HFF-Myc (cell line): ENCODE measurements around the gene SDR39U1.

Experiments used
- DNase-seq: peaks from one replicate; pipeline ENCODE4 v3.0.0-alpha.2; 2011; ENCODE audit warnings: low read depth; ENCODE audit errors: extremely low read depth
- H3K4me3 ChIP-seq: replicated peaks from 2 replicates; pipeline ENCODE4 v1.5.1; 2011; ENCODE audit warnings: low read depth, mild to moderate bottlenecking, control low read depth, low read length
- TF ChIP-seq, protein P1 (sequence below): IDR thresholded peaks from 2 replicates; pipeline ENCODE4 v1.5.1; 2012; ENCODE audit warnings: mild to moderate bottlenecking, low read depth, low read length, control low read depth; ENCODE audit errors: missing control alignments

Gene SDR39U1

DNA sequence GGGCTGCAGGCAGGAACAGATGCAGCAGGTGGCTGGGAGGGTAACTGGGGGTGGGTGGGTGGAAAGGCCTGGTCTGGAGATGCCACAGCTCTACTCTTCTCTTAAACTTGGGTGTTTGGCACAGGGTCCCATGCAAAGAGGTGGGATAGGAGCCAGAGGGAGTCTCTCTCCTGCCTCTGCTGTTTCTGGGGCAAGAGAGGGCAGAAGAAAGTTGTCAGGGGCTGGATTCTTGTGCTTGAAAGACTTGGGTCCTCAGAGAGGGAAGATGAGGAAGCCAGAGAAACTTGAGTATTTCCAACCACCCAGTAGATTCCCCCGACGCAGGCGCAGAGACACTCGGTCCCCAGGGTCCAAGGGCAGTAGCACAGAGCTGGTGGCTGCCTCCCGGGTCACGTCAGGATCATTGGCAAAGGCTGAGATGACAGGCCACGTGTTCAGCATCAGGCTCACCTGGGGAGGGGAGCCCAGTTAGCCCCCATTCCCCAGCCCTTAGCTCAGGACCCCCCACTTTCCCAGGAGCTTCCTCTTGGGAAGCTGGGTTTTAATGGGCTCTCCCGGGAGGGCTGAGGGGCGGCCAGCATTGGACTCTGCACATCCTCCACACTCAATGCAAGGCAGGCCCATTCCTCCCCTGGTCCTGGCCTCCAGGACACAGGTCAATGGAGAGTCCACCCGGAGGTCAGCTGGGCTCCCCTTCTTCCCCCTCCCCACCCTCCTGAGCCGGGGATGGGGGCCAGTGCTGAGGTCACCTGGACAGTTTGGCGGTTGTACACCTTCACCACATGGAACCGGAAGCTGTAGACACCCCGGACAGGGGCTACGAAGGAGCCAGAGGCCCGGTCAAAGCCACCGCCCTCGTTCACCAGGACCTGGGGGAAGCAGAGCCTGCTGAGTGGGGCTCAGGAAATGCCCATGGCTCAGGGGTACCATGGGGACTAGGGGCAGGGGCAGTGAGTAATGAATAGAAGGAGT, 14.8 kb downstream of the SDR39U1 start:
- TF ChIP-seq, protein P1, sequence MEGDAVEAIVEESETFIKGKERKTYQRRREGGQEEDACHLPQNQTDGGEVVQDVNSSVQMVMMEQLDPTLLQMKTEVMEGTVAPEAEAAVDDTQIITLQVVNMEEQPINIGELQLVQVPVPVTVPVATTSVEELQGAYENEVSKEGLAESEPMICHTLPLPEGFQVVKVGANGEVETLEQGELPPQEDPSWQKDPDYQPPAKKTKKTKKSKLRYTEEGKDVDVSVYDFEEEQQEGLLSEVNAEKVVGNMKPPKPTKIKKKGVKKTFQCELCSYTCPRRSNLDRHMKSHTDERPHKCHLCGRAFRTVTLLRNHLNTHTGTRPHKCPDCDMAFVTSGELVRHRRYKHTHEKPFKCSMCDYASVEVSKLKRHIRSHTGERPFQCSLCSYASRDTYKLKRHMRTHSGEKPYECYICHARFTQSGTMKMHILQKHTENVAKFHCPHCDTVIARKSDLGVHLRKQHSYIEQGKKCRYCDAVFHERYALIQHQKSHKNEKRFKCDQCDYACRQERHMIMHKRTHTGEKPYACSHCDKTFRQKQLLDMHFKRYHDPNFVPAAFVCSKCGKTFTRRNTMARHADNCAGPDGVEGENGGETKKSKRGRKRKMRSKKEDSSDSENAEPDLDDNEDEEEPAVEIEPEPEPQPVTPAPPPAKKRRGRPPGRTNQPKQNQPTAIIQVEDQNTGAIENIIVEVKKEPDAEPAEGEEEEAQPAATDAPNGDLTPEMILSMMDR, result no peak
- no peak for DNase-seq
- no peak overlapping the region for H3K4me3 ChIP-seq

DNA sequence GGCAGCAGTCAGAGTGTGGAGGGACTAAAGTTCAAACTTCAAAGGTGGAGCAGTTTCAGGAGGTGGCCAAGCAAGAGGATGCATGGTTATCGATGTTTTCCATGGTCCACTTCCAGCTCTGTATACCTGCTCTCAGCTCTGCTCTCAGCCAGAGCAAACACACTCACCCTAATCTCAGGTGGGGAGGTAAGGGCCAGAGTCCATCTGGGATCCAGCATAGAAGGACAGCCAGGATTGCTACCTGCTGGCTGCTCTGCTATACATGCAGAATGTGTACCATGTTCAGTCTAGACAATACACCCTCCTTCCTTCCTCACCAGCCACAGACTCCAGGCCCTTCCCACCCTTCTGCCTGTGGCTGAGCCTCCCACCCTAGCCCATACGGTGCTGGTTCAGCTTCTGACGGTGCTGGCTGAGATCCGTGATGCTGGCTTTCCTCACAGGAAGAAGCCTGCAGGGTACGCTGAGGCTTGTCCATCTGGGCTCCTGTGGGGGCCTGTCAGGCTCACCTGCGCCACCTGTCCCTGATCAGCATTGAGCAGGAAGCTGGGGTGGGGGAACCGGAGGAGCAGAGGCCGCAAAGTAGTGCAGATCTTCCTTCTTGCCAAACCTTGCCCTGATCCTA, 15.6 kb downstream of the SDR39U1 start:
- DNase-seq, result no peak
- TF ChIP-seq, protein P1, result no peak
- no peak overlapping the region for H3K4me3 ChIP-seq

DNA sequence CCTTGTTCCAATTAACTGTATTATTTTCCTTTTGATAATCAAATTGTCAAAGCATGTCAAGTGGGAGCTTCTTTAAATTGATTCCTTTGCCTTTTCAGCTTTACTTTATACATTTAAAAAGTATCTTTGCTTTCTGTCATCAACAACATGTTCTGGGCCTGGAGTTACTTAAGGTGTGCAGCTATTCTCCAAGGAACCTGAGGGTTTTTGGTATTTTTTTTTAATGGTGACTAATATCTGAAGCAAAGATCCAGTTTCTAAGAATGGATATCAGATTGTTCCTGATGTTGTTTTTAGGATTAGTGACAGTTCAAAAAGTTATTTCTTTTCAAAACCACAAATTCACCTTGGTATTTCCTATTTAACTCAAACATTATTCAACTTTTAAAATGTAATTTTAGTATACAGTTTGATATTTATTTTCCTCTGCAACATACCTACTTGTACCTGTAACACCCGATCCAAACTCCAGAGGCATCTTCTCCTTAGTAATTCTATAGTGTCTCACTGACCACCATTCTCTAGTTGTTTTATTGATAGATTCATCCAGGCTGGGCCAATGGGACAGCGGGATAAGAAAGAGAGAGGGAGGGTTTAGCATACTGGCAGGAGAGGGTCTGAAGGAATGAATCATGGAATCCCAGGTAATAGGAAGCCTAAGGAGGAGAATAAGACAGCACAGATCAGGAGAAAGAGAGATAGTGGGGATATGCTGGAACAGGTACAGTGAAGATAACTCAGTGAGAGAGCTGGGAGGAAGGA, 16.2 kb downstream of the SDR39U1 start:
- H3K4me3 ChIP-seq, result no peak overlapping the region
- DNase-seq, result no peak
- TF ChIP-seq, protein P1, result no peak

DNA sequence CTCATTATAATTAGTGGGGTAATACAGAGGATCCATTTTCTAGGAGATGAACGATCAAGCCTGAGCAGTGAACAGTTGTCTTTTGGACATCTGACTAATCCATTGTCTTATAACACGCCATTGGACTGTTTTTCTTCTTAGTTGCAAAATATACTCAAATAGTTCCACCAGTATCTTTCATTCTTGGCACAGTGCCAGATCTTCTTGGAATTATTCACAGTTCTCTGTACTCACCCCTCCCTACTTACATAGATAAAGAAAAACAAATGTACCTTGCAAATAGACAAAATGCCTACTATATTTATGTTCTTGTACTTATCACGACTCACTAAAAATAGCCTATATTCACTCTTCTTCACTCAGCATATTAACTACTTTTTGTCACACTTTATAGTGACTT, 16.9 kb downstream of the SDR39U1 start:
- no peak for DNase-seq
- no peak overlapping the region for H3K4me3 ChIP-seq
- TF ChIP-seq, protein P1, result no peak

DNA sequence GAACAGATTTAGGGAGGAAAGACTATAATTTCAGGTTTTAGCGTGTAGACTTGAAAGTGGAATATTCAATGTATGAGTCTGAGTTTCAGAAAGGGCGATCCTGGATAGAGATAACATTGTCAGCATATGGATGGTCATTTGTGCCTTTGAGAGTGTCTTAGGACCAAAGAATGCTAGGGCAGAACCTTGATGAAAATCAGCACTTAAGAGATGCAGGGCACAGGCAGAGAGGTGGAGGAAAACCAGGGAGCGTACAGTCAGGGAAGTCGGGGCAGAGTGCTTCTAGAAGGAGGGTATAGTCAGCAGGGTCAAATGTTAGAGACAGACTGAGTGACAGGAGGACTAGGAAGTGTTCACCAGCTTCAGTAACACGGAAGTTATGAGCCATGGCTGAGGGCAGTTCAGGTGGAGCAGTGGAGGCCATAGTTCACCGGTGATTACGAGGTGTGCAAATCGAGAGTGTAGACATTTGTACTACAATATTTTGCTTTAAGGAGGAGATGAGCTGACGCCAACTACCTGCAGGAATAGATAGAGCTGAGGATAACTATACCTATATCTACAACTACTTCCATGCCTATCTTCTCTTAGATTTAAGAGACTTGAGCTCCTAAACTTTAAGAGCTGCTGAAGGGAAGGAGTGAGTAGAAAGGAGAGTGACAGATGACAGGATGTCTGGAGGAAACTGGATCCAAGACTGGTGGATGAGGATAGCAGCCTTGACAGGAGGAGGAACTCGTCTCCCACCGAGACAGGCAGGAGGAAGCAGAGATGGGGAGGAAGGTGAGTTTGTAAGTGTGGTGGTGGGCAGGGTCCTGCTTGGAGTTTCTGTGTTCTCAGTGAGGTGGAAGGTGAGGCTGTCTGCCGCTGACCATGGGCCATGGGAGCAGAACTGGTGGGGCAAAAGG, 19.6 kb downstream of the SDR39U1 start:
- no peak overlapping the region for H3K4me3 ChIP-seq
- TF ChIP-seq, protein P1, result no peak
- DNase-seq, result no peak

DNA sequence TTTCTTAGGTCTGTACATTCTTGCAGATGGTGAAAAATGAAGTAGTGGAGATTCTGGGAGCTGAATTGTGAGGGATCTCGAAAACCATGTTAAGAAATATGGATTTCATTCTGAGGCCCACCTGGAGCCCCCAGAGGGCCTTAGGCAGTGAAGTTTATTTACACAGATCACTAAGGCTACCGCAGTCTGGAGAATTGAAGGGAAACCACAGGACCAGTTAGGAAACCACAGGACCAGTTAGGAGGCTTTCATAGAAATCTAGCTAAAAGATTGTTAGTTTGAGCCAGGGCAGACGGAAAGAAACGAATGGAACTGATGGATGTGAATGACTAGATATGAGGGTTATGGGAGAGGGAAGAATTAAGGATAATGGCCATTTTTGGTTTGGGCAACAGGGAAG, 20.3 kb downstream of the SDR39U1 start:
- TF ChIP-seq, protein P1, result no peak
- no peak overlapping the region for H3K4me3 ChIP-seq
- no peak for DNase-seq
